ENCODE data around the gene PPIA. TPM values are rescaled to one million over a fixed set of nuclear protein-coding genes. Genes with fewer than 3 reads are reported as not detected.

Gene PPIA
- total RNA-seq, result 2,394 and 2,622 TPM in 2 replicates
- 2,331 TPM for polyA plus RNA-seq (2012)

DNA sequence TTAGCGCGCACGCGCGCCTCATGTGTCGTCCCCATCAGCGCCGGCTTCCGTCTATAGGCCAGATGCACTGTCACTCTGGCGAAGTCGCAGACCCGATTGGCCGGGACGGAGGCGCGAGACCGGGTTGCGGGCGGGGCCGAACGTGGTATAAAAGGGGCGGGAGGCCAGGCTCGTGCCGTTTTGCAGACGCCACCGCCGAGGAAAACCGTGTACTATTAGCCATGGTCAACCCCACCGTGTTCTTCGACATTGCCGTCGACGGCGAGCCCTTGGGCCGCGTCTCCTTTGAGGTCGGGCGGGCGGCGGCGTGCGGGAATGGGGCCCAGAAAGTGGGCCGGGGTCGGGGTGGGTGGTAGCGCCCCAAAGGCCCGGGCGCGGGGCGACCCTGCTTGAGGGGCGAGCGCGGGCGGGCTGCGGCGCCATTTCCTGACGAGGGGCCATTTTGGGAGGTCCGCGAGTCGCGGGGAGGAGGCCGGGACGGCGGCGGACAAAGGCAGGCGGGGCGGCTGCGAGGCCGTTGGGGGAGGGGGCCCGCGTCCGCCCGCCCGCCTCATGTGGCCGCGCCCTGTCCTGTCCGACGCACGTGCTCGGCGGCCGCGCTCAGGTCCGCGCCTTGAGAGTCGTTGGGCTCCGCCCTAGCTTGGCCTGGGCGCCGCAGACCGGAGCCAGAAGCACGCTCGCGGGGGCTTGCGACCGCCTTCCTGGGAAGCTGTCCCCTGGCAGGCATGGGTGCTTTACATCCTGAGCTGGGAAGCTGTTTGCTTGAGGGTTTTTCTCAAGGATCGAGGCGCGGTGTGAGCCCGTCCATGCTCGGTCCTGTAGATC is at the start of gene PPIA:
PPIA (plus strand) TSS at position 178 of the 825 bp plus-strand sequence; CDS start at position 222, 44 bp downstream.
- peak; percentile 99 for DNase-seq (ENCODE audit: low read depth)

DNA sequence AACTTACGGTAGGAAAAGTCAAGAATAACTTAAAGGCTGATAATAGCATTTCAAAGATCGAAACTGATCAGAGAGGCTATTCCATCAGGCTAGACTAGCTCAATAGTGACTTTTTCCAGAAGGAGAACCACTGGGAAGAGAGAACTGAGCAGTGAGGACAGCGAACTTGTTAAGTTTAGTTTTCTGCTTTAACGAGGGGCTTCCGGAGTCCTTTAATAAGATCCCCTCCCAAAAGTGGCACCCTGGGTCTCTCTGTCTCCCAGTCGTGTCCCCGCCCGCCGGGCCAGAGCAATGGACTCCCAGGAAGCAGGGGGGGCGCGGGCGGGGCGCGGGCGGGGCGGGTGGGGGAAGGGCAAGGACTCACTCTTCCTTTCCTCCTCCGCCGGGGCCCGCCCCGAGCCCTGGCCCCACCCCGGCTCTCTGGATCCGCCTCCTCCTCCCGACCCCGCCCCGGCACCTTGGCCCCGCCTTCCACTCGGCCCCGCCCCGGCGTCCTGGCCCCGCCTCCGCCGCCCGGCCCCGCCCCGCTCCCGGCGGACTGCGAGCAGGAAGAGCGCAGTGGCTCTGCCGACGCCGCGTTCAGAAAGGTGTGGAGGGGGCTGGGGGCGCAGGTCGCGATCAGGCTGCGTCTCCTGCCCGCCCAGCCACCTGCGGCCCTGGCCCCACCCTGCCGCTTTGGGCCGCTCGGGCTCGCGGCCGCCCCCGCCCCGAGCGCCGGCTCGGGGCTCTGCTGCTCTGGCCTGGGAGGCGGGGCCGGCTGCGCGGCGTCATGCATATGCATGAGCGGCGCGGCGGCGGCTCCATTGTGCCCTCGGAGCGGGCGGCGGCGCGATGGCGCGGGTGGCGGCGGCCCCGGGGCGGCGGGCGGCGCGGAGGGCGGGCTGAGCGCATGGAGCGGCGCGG is 48.2 kb upstream of the PPIA start, which contains the start of gene ZMIZ2:
ZMIZ2 (plus strand) TSS at position 803 of the 903 bp plus-strand sequence. CDS start 7,403 bp downstream, outside the sequence.
- peak; percentile 93 for DNase-seq (ENCODE audit: low read depth)

DNA sequence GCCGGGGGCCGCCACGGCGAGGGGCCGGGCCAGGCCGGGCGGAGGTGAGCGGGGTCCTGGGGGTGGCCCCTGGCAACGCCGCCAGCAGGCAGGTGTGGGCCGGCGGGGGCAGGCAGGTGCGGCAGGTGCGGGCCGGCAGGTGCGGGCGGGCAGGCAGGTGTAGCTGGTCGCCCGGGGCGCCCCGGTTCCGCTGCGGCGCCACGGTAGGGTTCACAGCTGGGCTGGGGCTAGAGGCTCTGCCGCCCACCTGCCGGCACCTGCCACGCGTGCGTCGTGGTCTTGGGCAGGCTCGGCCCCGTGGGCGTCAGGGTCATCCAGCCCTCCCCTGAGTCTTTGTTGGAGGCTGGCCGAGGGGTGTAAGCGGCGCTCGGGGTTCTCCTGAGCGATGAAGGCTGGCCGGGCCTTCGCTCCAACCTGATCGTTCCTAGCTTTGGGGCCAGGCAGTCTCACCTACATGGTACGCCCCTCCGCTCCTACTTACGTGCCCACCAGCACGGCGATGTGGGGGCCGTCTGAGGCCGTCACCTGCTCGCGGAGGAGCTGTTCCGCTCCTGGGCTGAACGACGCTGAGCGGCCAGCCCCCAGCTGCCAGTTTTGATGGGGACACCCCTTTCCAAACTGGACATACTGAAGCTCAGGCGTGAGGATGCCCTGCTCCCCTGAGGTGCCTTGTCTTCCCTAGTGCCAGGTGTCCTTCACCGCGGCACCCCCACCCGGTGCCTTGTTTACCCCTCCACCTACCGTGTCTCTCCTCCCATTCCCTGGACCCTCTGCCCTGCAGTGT is 47.3 kb upstream of the PPIA start:
- DNase-seq (ENCODE audit: low read depth), result no peak

DNA sequence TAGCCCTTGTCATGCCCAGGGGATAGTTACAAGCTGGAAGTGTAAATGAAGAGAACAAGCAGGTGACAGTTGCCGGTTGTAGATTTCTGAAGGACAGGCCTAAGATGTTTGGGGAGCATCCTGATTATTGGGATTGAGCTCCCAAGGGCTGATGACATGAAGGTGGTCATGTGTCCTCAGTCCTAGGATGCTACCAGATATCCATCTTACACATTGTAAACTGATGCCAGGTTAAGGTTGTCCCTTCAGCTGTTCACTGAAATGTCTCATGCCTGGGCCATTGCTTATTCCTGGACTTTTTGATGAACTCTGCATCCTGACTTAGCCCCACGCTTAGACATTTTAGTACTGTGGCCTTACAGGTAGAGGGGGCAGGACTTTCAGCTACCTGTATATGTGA is 46.5 kb upstream of the PPIA start:
- no peak for DNase-seq (ENCODE audit: low read depth)

DNA sequence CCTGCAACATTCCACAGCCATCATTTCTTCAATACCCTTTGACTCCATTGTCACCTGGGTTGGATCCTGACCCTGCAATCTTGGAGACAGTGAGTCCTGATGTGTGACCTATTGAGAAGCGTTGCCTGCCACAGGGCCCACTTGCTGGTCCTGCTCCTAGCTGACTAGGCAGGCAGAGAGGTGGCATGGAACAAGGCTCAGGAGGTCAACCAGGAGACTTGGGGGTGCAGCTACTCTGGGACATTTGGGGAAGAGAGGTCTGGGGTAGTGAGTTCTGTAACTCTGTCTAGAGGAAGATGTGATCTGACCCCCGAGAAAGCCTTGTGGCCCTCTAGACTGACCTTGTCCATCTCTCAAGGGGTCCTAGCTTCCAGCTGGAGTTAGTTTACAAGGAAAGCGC is 46.1 kb upstream of the PPIA start:
- no peak for DNase-seq (ENCODE audit: low read depth)

DNA sequence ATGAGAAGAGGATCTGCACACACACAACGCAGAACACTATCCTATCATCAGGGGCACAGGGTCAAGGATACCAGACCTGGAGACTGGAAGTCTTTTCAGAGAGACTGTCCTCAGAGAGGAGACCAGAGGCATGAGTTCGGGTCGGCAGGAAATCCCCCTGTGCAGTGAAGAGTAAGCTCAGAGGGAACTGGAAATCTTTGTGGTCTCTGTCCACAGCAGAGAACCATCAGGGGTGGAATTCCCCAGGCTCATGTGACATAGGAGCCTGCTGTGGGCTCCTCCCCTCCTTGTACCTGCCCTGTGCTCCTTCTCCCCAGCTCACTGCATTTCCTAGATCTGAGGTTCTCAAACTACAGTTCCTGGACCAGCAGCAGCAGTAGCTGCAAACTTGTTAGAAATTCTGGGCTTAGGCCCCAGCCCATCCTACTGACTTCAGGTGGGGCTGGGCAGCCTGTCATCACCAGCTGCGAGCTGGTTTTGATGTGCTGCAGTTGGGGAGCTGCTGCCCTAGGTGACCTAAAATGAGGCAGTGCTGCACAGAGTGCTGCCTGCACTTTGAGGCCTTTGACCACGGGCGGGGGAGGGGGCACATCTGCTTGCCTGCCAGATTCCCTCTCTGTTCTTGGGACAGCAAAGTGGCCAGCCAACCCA is 45.4 kb upstream of the PPIA start:
- no peak for DNase-seq (ENCODE audit: low read depth)

DNA sequence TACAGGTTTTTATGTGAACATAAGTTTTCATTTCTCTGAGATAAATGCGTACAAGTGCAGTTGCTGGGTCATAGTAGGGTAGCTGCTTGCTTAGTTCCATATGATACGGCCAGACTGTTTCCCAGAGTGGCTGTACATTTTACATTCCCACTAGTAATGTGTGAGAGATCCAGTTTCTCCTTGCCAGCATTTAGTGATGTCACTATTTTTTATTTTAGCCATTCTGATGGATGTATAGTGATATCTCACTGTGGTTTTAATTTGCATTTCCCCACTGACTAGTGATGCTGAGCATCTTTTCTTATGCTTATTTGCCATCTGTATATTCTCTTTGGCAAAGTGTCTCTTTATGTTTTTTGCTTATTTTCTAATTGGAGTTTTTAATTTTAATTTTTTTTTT is 43.7 kb upstream of the PPIA start:
- DNase-seq (ENCODE audit: low read depth), result no peak

DNA sequence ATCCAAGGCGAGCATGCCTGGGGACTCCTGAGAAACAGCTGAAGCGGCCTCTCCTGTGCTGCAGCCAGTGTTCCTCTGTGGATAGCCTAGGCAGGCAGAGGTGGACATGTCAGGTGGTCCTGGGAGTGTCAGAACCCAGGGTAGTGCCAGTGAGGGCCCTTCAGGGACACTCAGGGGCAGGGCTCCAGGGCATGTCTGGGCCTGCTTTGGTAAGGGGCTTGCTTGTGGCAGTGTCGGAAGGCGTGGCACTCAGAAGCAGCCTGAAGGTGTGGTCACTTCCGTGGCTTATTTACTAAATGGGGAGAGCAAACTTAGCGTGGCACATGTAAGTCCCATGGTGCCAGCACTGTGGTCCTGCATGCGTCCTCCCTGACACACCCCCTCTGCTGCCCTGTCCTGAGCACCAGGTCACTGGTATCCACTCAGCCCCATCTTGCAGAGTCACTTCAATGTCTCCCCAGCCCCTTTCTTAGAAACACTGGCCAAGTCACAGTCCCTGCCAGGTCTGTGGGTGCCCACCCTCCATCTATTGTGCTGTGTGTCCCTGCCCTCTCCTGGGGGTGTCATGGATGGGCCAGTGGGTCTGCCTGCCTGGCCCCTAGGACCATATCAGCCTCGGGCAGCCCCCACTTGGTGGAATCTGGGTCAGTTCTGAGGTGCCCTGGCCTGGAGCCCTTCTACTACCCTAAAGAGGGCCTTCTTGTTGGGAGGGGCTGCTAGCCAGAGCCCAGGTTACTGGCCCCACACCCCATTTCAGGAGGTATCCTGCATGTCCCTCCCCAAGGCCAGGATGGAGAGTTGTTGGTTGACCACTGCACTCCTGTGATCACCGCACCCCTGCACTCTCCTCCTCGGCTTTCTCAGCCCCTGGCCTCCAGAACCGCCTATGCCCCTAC is 41.4 kb upstream of the PPIA start:
- DNase-seq (ENCODE audit: low read depth), result peak; percentile 43

DNA sequence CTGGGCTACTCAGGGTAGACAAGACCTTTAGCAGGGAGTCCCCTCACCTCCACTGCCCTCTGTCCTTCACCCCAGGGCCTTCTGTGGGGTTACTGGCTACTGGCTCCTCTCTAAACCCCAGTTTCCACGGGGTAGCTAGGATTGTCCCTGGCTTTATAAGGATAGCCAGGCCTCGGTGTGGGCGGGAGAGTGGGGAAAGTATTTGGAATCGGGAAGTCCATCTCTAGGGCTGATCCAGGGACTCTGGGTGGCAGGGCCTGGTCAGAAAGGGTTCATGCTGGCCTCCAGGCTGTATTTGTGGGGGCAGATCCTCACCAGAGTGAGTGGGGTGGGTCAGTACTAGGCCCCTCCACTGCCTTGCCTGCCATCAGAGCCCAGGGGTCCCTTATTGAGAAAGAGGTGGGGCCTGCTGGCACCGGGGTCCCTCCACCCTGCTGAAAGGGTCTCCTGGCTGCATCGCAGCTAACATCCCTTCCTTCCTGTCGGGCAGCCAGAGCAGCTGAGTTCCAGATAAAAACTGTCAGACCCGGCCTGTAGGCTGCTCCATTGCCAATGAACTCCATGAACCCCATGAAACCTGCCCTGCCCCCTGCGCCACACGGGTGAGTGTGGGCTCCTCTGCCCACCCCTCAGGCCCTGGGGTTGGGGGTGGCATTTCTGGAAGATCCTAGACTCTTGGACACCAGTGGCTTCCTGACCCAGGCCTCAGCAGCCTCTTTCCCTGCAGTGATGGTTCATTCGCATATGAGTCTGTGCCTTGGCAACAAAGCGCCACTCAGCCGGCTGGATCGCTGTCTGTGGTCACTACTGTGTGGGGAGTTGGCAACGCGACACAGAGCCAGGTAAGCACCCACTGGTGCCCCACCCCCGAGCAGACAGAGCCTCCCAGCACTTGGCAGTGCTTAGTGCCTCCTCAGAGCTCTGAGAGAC is 40.5 kb upstream of the PPIA start:
- DNase-seq (ENCODE audit: low read depth), result no peak

DNA sequence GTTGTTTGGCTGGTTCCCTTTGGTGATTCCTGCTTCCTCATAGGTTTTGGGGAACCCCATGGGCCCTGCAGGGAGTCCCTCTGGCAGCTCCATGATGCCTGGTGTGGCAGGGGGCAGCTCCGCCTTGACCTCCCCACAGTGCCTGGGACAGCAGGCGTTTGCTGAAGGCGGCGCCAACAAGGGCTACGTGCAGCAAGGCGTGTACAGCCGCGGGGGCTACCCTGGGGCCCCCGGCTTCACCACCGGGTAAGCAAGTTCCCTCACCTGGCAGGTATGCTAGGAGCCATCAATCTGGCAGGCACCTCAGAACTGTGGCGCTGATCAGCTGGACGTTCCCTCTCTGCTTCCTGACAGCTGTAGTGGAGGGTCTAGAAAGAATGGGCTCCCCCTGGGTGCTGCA is 39.6 kb upstream of the PPIA start:
- no peak for DNase-seq (ENCODE audit: low read depth)

DNA sequence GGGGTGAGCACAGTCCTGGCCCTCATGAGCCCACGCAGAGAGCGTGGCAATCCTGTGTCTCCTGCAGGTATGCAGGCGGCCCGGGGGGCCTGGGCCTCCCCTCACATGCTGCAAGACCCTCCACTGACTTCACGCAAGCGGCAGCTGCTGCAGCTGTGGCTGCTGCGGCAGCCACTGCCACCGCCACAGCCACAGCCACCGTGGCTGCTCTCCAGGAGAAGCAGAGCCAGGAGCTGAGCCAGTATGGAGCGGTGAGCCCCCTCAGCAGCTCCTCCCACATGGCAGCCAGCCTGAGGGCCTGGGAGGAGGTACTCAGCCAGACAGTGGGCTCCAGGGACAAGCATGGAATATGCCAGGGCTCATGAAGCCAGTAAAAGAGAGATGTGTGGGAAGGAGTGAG is 39.2 kb upstream of the PPIA start:
- DNase-seq (ENCODE audit: low read depth), result peak; percentile 41

DNA sequence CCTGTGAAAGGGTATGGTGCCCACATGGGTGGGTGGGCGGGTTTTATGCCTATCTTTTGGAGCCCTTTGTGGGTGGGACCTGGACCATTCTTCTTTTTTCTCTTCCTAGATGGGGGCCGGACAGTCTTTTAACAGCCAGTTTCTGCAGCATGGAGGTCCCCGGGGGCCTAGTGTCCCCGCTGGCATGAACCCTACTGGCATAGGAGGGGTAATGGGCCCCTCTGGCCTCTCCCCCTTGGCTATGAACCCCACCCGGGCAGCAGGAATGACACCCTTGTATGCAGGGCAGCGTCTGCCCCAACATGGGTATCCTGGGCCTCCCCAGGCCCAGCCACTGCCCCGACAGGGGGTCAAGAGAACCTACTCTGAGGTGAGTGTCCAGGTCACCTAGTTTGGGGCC is 38.7 kb upstream of the PPIA start:
- no peak for DNase-seq (ENCODE audit: low read depth)

DNA sequence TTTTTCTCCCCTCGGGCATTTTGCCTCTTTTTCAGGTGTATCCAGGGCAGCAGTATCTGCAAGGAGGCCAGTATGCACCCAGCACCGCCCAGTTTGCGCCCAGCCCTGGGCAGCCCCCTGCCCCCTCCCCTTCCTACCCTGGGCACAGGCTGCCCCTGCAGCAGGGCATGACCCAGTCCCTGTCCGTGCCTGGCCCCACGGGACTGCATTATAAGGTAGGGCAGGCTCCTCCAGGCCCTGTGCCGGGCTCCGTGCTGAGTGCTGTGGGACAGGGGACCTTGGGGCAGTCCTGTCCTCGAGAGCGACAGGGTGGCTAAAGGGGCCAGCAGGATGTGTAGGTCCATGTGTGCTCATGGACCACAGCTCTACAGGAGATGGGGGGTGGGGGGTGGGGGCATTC is 37.2 kb upstream of the PPIA start:
- DNase-seq (ENCODE audit: low read depth), result no peak

DNA sequence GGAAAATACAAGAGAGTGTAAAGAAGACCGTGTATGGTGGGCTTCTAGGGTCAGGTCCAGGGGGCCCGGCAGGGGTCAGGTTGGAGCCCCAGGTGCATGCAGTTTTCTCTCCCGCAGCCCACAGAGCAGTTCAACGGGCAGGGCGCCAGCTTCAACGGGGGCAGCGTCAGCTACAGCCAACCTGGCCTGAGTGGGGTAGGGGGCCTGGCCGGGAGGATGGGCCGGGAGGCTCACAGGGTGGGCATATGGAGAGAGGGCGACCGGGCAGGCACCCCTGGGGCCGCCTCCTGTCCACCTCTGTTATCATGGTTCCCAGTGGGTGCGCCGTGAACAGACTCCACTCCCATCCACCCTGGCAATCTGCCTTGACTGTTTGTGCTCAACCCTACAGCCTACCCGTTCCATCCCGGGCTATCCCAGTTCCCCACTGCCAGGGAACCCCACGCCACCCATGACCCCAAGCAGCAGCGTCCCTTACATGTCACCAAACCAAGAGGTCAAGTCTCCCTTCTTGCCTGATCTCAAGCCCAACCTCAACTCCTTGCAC is 36.4 kb upstream of the PPIA start:
- DNase-seq (ENCODE audit: low read depth), result no peak

DNA sequence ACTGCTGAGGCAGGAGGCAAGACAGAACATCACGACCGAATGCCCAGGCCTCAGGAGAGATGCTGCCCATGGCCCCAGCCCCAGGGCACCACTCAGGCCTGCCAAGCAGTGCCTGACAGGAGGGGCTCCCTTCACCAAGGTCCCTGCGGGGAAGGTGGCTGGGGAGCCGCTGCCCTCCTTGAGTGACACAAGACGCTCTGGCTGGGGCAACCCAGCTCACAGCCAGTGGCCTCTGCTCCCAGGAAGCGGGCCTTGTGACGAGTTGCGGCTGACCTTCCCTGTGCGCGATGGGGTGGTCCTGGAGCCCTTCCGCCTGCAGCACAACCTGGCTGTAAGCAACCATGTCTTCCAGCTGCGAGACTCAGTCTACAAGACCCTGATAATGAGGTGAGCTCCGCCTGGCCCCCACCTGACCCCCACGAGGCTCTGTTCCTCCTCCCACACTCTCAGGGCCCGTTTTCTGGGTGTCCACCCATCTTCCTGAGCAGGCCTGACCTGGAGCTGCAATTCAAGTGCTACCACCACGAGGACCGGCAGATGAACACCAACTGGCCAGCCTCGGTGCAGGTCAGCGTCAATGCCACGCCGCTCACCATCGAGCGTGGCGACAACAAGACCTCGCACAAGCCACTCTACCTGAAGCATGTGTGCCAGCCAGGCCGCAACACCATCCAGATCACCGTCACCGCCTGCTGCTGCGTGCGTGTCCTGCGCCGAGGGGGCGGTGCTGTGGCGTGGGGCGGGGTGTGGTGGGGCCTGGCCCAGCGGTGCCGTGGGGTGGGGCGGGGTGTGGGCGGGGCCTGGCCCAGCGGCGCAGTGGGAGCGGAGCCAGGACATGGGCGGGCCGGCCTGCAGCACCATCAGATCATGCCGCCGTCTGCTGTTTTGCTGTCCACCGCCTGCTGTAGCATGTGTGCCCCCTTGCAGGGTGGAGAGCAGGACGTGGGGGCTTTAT is 35.0 kb upstream of the PPIA start:
- DNase-seq (ENCODE audit: low read depth), result no peak

DNA sequence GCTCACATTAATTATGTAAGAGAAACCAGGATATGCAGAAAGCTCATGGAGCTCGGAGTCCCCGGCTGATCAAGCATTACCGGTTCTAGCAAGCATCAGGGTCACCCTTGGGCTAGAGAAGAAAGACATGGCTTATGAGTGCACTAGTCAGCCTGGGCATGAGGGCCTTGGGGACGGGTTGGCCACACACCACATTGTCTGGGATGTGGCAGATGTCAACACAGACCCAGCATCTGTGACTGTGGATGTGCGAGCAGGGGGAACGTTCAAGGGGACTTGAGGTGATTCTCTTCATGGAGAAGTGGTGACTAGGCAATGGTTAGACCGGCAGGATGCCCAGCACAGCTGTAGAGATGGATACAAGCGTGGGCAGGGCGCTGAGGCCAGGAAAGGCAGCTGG is 34.2 kb upstream of the PPIA start:
- DNase-seq (ENCODE audit: low read depth), result no peak

Data from myocyte (in vitro differentiated cells).